ENCODE results near the gene KLF12. TPM values are rescaled to one million over a fixed set of nuclear protein-coding genes. Genes with fewer than 3 reads are reported as not detected.

KLF12 gene
- total RNA-seq, 1 experiment from 2014 or later = 14.0 TPM

- no peak overlapping the region for H3K27ac Mint-ChIP-seq (ENCODE audit: unreplicated experiment)
- no peaks in the 10 kb centered on the region for H3K36me3 Mint-ChIP-seq (ENCODE audit: insufficient read depth, unreplicated experiment)
- intact Hi-C loops (cut with micrococcal nuclease; ENCODE audit: unreplicated experiment) = no loop called here
Measured at GRCh38 chr13:74103196-74103595, 31.0 kb downstream of the KLF12 start.

GRCh38 chr13:74102691-74103090 lies 31.5 kb downstream of the KLF12 start:
- Histone ChIP-seq H3K36me3 (ENCODE audit: control insufficient read depth, insufficient read depth, low read length) (no peaks in the 10 kb centered on the region), H3K27me3 (replicated peaks; ENCODE audit: control insufficient read depth, insufficient read depth, low read length) (no peaks in the 10 kb centered on the region), H3K4me3 (ENCODE audit: low read depth, low read length) (no peak overlapping the region), H3K4me1 (no peaks in the 10 kb centered on the region), H3K9me3 (no peaks in the 10 kb centered on the region)
- no peak for TF ChIP-seq CTCF (IDR thresholded peaks at IDR 0.05; ENCODE audit: insufficient read depth in 1 of 2, low read depth in 1 of 2, low read length in 1 of 2, severe bottlenecking in 1 of 2, unreplicated experiment in 1 of 2)
- H3K9me3 Mint-ChIP-seq (ENCODE audit: unreplicated experiment) = peaks cover 20% of the 10 kb centered on the region
- no peak overlapping the region for H3K27ac Mint-ChIP-seq (ENCODE audit: unreplicated experiment)
- H3K4me1 Mint-ChIP-seq (ENCODE audit: low read depth, unreplicated experiment) = no peaks in the 10 kb centered on the region
- no peaks in the 10 kb centered on the region for H3K36me3 Mint-ChIP-seq (ENCODE audit: insufficient read depth, unreplicated experiment)
- H3K27me3 Mint-ChIP-seq (ENCODE audit: insufficient read depth, unreplicated experiment) = no peaks in the 10 kb centered on the region
- POLR2A ChIA-PET = no interaction called here
- BruUV-seq (replicated peaks) = no TSS peak
- intact Hi-C loops (cut with micrococcal nuclease; ENCODE audit: unreplicated experiment) = no loop called here
- DNase-seq = no peak
- CTCF ChIA-PET = no interaction called here
- no peak overlapping the region for H3K4me3 Mint-ChIP-seq (ENCODE audit: unreplicated experiment)

More at GRCh38 chr13:74103196-74103595, 31.0 kb downstream of the KLF12 start:
- Mint-ChIP-seq H3K9me3 (ENCODE audit: unreplicated experiment) (peaks cover 23% of the 10 kb centered on the region), H3K4me1 (ENCODE audit: low read depth, unreplicated experiment) (no peaks in the 10 kb centered on the region), H3K4me3 (ENCODE audit: unreplicated experiment) (no peak overlapping the region), H3K27me3 (ENCODE audit: insufficient read depth, unreplicated experiment) (no peaks in the 10 kb centered on the region)
- BruUV-seq (replicated peaks) = no TSS peak
- ChIA-PET CTCF (no interaction called here), POLR2A (no interaction called here)
- Histone ChIP-seq H3K27me3 (replicated peaks; ENCODE audit: control insufficient read depth, insufficient read depth, low read length) (no peaks in the 10 kb centered on the region), H3K4me1 (no peaks in the 10 kb centered on the region), H3K36me3 (ENCODE audit: control insufficient read depth, insufficient read depth, low read length) (no peaks in the 10 kb centered on the region), H3K9me3 (no peaks in the 10 kb centered on the region), H3K4me3 (ENCODE audit: low read depth, low read length) (no peak overlapping the region)
- no peak for TF ChIP-seq CTCF (IDR thresholded peaks at IDR 0.05; ENCODE audit: insufficient read depth in 1 of 2, low read depth in 1 of 2, low read length in 1 of 2, severe bottlenecking in 1 of 2, unreplicated experiment in 1 of 2)
- DNase-seq = no peak

DNA sequence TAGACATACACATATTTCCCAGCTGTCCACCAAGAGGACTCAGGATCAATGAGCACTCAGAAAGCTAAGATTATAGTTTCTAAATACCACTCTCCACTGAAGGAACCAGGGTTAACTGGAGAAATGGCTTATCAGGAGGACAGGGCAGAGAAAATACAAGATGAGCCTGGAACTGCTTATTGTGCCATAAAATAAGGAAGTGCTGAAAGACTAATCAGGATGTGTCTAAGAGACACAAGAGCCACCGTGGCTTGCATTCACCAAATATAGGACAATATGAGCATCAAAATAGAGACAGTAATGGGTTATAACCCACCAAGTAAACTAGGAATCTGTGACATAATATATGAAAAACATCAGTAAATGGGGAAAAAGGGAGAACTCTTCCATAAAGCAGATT lies 32.8 kb downstream of the KLF12 start:
- no peak for DNase-seq
- H3K4me1 ChIP-seq = no peaks in the 10 kb centered on the region; the same call in 1 of the 2 replicates
- Mint-ChIP-seq H3K27me3 (ENCODE audit: insufficient read depth, unreplicated experiment) (no peaks in the 10 kb centered on the region), H3K36me3 (ENCODE audit: insufficient read depth, unreplicated experiment) (no peaks in the 10 kb centered on the region), H3K9me3 (ENCODE audit: unreplicated experiment) (peaks cover 13% of the 10 kb centered on the region), H3K4me3 (ENCODE audit: unreplicated experiment) (no peak overlapping the region), H3K27ac (ENCODE audit: unreplicated experiment) (no peak overlapping the region), H3K4me1 (ENCODE audit: low read depth, unreplicated experiment) (no peaks in the 10 kb centered on the region)
- no peaks in the 10 kb centered on the region for H3K27me3 ChIP-seq (replicated peaks; ENCODE audit: control insufficient read depth, insufficient read depth, low read length)
- CTCF ChIA-PET = no interaction called here
- BruUV-seq (replicated peaks) = no TSS peak
- no peak overlapping the region for H3K4me3 ChIP-seq (ENCODE audit: low read depth, low read length)
- no peaks in the 10 kb centered on the region for H3K9me3 ChIP-seq
- intact Hi-C loops (cut with micrococcal nuclease; ENCODE audit: unreplicated experiment) = no loop called here
- no peaks in the 10 kb centered on the region for H3K36me3 ChIP-seq (ENCODE audit: control insufficient read depth, insufficient read depth, low read length)
- no peak for TF ChIP-seq CTCF (IDR thresholded peaks at IDR 0.05; ENCODE audit: insufficient read depth in 1 of 2, low read depth in 1 of 2, low read length in 1 of 2, severe bottlenecking in 1 of 2, unreplicated experiment in 1 of 2)
- POLR2A ChIA-PET = no interaction called here

Measured in Caco-2 (cell line).